WTC11 (cell line): ENCODE measurements around the gene LINS1. TPM values are rescaled to one million over a fixed set of nuclear protein-coding genes. Genes with fewer than 3 reads are reported as not detected.

Experiments
- ATAC-seq: fragments of 200-7000 bp; cut with Tn5 transposase; 2 replicates; pipeline ENCODE4 v1.10.0; 2021; ENCODE audit warnings: mild to moderate bottlenecking, moderate library complexity
- CTCF ChIA-PET: fragments of 300-600 bp; sonication (Branson Sonifier 250); formaldehyde crosslinking; loops from one replicate; lab custom pipeline; 2021; ENCODE audit warnings: antibody characterized with exemption; lab: Charles Lee
- POLR2A ChIA-PET: fragments of 350-600 bp; sonication (Branson Sonifier 250); formaldehyde crosslinking; loops from one replicate; lab custom pipeline; 2021; ENCODE audit warnings: antibody characterized with exemption; lab: Charles Lee
- DNase-seq: peaks from one replicate; pipeline ENCODE4 v3.0.0; 2021; ENCODE audit warnings: low spot score
- H3K27ac Mint-ChIP-seq: 2 replicates; pipeline ENCODE4 v1.8.0; 2021; ENCODE audit warnings: mixed read lengths
- H3K27me3 Mint-ChIP-seq: 2 replicates; pipeline ENCODE4 v1.8.0; 2021; ENCODE audit warnings: low read depth, mild to moderate bottlenecking, moderate library complexity, mixed read lengths
- H3K36me3 Mint-ChIP-seq: 2 replicates; pipeline ENCODE4 v1.8.0; 2021; ENCODE audit warnings: mixed read lengths
- H3K4me1 Mint-ChIP-seq: 2 replicates; pipeline ENCODE4 v1.8.0; 2022; ENCODE audit warnings: mixed read lengths
- H3K4me3 Mint-ChIP-seq: 2 replicates; pipeline ENCODE4 v1.8.0; 2021; ENCODE audit warnings: mild to moderate bottlenecking, moderate library complexity, mixed read lengths
- H3K9me3 Mint-ChIP-seq: 2 replicates; pipeline ENCODE4 v1.8.0; 2021; ENCODE audit warnings: mixed read lengths
- AFF4 ChIP-seq: sonication (generic); formaldehyde crosslinking; IDR thresholded peaks from 2 replicates; pipeline ENCODE4 v1.8.1; 2023; ENCODE audit warnings: mild to moderate bottlenecking, missing genetic modification reagents, borderline replicate concordance
- ATF1 ChIP-seq: sonication (generic); formaldehyde crosslinking; IDR thresholded peaks from 2 replicates; pipeline ENCODE4 v1.8.1; 2023; ENCODE audit warnings: mild to moderate bottlenecking, moderate library complexity, missing genetic modification reagents
- E2F5 ChIP-seq: sonication (generic); formaldehyde crosslinking; IDR thresholded peaks from 2 replicates; pipeline ENCODE4 v1.8.1; 2022; ENCODE audit warnings: mild to moderate bottlenecking, moderate library complexity, missing genetic modification reagents
- ERG ChIP-seq: fragments of 250-450 bp; sonication (Bioruptor Pico); IDR thresholded peaks from 2 replicates; pipeline ENCODE4 v1.8.0; 2021; ENCODE audit warnings: mild to moderate bottlenecking
- GABPB1 ChIP-seq: sonication (generic); formaldehyde crosslinking; IDR thresholded peaks from 2 replicates; pipeline ENCODE4 v1.8.1; 2023; ENCODE audit warnings: mild to moderate bottlenecking, missing genetic modification reagents
- IRF2 ChIP-seq: sonication (generic); formaldehyde crosslinking; IDR thresholded peaks from 2 replicates; pipeline ENCODE4 v1.8.0; 2022; ENCODE audit warnings: low read depth, missing genetic modification reagents, borderline replicate concordance
- JUN ChIP-seq: sonication (generic); formaldehyde crosslinking; IDR thresholded peaks from 2 replicates; pipeline ENCODE4 v1.8.0; 2023; ENCODE audit warnings: mild to moderate bottlenecking, missing genetic modification reagents
- MXD4 ChIP-seq: fragments of 250-450 bp; sonication (Bioruptor Pico); IDR thresholded peaks from 2 replicates; pipeline ENCODE4 v1.8.0; 2021; ENCODE audit warnings: mild to moderate bottlenecking, moderate library complexity, borderline replicate concordance
- NFE2L1 ChIP-seq: sonication (generic); formaldehyde crosslinking; IDR thresholded peaks from 2 replicates; pipeline ENCODE4 v1.8.1; 2023; ENCODE audit warnings: missing genetic modification reagents
- NR3C1 ChIP-seq: sonication (generic); formaldehyde crosslinking; conservative IDR thresholded peaks from 2 replicates; pipeline ENCODE4 v1.8.1; 2023; ENCODE audit warnings: low read depth, mild to moderate bottlenecking, missing genetic modification reagents
- PRRX2 ChIP-seq: fragments of 250-450 bp; sonication (Bioruptor Pico); IDR thresholded peaks from 2 replicates; pipeline ENCODE4 v1.8.0; 2021; ENCODE audit warnings: mild to moderate bottlenecking
- ZNF138 ChIP-seq: sonication (generic); formaldehyde crosslinking; conservative IDR thresholded peaks from 2 replicates; pipeline ENCODE4 v1.8.1; 2022; ENCODE audit warnings: mild to moderate bottlenecking, moderate library complexity, missing genetic modification reagents
- ZNF263 ChIP-seq: sonication (generic); formaldehyde crosslinking; IDR thresholded peaks from 2 replicates; pipeline ENCODE4 v1.8.1; 2022; ENCODE audit warnings: low read depth, mild to moderate bottlenecking, moderate library complexity, missing genetic modification reagents
- ZNF281 ChIP-seq: sonication (generic); formaldehyde crosslinking; IDR thresholded peaks from 2 replicates; pipeline ENCODE4 v1.8.0; 2023; ENCODE audit warnings: mild to moderate bottlenecking, missing genetic modification reagents
- ZNF425 ChIP-seq: fragments of 250-450 bp; sonication (Bioruptor Pico); conservative IDR thresholded peaks from 2 replicates; pipeline ENCODE4 v1.9.0; 2021; ENCODE audit warnings: mild to moderate bottlenecking
- ZNF512 ChIP-seq: sonication (generic); formaldehyde crosslinking; IDR thresholded peaks from 2 replicates; pipeline ENCODE4 v1.8.1; 2022; ENCODE audit warnings: missing genetic modification reagents, borderline replicate concordance
- total RNA-seq: library from RNA; stranded (reverse); gene quantifications from 3 replicates; pipeline ENCODE4 v1.2.3, GENCODE V29; 2021
- TF ChIP-seq, protein P1 (sequence below): sonication (generic); formaldehyde crosslinking; IDR thresholded peaks from 2 replicates; pipeline ENCODE4 v1.8.1; 2023; ENCODE audit warnings: mild to moderate bottlenecking, missing genetic modification reagents
- TF ChIP-seq, protein P2 (sequence below): fragments of 250-450 bp; sonication (Bioruptor Pico); IDR thresholded peaks from 2 replicates; pipeline ENCODE4 v1.9.0; 2021; ENCODE audit warnings: moderate library complexity, mild to moderate bottlenecking, inconsistent platforms, borderline replicate concordance

Gene LINS1
- total RNA-seq, 1 experiment from 2014 or later: 10.4 TPM

GRCh38 chr15:100544338-100544841 is 57.6 kb downstream of the LINS1 start:
- H3K36me3 Mint-ChIP-seq: peaks cover 5% of the 10 kb centered on the region; the same call in 1 of the 2 replicates
- H3K27me3 Mint-ChIP-seq: no peaks in the 10 kb centered on the region
- no peak overlapping the region for H3K27ac Mint-ChIP-seq
- POLR2A ChIA-PET: no interaction called here
- ATAC-seq (no peak), DNase-seq (no peak)
- TF ChIP-seq JUN (CRISPR knock-in tag) (no peak), IRF2 (no peak), ATF1 (CRISPR knock-in tag) (no peak), AFF4 (CRISPR knock-in tag) (no peak), ZNF263 (CRISPR knock-in tag) (no peak), PRRX2 (CRISPR knock-in tag) (no peak), E2F5 (no peak), GABPB1 (CRISPR knock-in tag) (no peak), NR3C1 (CRISPR knock-in tag) (no peak), ZNF425 (no peak), MXD4 (CRISPR knock-in tag) (no peak), ZNF512 (CRISPR knock-in tag) (no peak), NFE2L1 (no peak), ZNF281 (CRISPR knock-in tag) (no peak), ERG (CRISPR knock-in tag) (no peak), ZNF138 (no peak)
- TF ChIP-seq, protein P1, sequence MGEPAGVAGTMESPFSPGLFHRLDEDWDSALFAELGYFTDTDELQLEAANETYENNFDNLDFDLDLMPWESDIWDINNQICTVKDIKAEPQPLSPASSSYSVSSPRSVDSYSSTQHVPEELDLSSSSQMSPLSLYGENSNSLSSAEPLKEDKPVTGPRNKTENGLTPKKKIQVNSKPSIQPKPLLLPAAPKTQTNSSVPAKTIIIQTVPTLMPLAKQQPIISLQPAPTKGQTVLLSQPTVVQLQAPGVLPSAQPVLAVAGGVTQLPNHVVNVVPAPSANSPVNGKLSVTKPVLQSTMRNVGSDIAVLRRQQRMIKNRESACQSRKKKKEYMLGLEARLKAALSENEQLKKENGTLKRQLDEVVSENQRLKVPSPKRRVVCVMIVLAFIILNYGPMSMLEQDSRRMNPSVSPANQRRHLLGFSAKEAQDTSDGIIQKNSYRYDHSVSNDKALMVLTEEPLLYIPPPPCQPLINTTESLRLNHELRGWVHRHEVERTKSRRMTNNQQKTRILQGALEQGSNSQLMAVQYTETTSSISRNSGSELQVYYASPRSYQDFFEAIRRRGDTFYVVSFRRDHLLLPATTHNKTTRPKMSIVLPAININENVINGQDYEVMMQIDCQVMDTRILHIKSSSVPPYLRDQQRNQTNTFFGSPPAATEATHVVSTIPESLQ (CRISPR knock-in tag): no peak
- TF ChIP-seq, protein P2, sequence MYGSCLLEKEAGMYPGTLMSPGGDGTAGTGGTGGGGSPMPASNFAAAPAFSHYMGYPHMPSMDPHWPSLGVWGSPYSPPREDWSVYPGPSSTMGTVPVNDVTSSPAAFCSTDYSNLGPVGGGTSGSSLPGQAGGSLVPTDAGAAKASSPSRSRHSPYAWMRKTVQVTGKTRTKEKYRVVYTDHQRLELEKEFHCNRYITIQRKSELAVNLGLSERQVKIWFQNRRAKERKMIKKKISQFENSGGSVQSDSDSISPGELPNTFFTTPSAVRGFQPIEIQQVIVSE: no peak
- H3K4me3 Mint-ChIP-seq: no peak overlapping the region; the same call in 1 of the 2 replicates
- CTCF ChIA-PET: no interaction called here
- peaks cover 12% of the 10 kb centered on the region for H3K9me3 Mint-ChIP-seq
- H3K4me1 Mint-ChIP-seq: no peaks in the 10 kb centered on the region
